GM21528 (cell line): ENCODE measurements around the gene LTC4S.

ENCODE experiments used
- ATAC-seq: cut with Tn5 transposase; IDR thresholded peaks from one replicate; pipeline ENCODE4 v1.9.1; 2021; ENCODE audit warnings: mild to moderate bottlenecking, moderate library complexity; ENCODE audit not compliant: unreplicated experiment, low FRiP score

Gene LTC4S

GRCh38 chr5:179839328-179840256 is 45.8 kb downstream of the LTC4S start:
- no peak for ATAC-seq

DNA sequence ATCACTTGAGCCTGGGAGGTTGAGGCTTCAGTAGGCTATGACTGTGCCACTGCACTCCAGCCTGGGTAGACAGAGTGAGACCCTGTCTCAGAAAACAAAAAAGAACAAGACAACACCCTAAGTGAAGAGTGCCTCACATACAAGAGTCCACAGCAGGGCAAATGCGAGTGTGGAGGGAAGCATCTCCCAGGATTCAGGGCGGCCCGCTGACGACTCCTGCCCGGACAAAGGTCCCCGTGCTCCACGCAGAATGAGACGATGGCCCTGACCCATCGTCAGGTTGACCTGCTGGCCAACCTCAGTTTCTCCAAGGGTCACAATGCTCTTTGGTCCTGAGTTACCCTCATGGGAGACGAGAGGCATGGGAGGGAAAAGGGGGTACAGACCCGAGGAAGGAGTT is 46.5 kb downstream of the LTC4S start:
- no peak for ATAC-seq

GRCh38 chr5:179840766-179841165 is 47.0 kb downstream of the LTC4S start:
- no peak for ATAC-seq

DNA sequence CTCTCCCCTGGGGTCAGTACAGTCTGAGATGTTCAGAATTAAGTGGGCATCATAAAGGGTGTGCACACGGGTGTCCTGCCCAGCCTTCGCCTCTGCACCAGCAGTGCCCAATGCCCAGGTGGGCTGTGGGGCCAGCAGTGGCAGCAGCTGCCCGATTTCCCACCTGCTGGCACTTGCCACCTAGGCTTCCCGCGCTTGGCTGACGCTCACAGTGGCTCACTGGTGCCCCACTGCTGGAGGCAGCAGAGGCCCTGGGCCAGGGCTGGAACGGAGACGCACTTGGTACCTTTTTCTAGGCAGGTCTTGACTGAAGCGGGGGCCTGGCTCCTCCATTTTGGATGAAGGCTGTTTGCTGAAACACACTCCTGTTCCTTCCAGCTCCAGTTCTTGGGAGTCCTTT is 47.8 kb downstream of the LTC4S start:
- ATAC-seq: no peak
